IPS-18a (cell line): ENCODE measurements around the gene MRPS15.
"Not testable (repeated sequence)": the region's sequence is repeated elsewhere in the genome, so short reads cannot be mapped to it uniquely, and the experiment has no call there.

Experiments
- H3K27ac ChIP-seq: one replicate; pipeline ENCODE4 v1.5.1; 2013; ENCODE audit warnings: low read length
- H3K27me3 ChIP-seq: one replicate; pipeline ENCODE4 v1.6.1; 2013; ENCODE audit warnings: mild to moderate bottlenecking, low read length; ENCODE audit not compliant: control insufficient read depth, insufficient read depth
- H3K36me3 ChIP-seq: one replicate; pipeline ENCODE4 v1.6.1; 2013; ENCODE audit warnings: low read depth, low read length; ENCODE audit not compliant: control insufficient read depth
- H3K4me1 ChIP-seq: one replicate; pipeline ENCODE4 v1.6.1; 2013; ENCODE audit warnings: low read depth, low read length; ENCODE audit not compliant: control insufficient read depth
- H3K4me3 ChIP-seq: one replicate; pipeline ENCODE4 v1.5.1; 2013; ENCODE audit warnings: low read length
- H3K9ac ChIP-seq: one replicate; pipeline ENCODE4 v1.6.1; 2013; ENCODE audit warnings: mild to moderate bottlenecking, low read length, moderate library complexity
- H3K9me3 ChIP-seq: one replicate; pipeline ENCODE4 v1.6.1; 2013; ENCODE audit warnings: low read depth, low read length; ENCODE audit not compliant: control insufficient read depth

MRPS15 gene

DNA sequence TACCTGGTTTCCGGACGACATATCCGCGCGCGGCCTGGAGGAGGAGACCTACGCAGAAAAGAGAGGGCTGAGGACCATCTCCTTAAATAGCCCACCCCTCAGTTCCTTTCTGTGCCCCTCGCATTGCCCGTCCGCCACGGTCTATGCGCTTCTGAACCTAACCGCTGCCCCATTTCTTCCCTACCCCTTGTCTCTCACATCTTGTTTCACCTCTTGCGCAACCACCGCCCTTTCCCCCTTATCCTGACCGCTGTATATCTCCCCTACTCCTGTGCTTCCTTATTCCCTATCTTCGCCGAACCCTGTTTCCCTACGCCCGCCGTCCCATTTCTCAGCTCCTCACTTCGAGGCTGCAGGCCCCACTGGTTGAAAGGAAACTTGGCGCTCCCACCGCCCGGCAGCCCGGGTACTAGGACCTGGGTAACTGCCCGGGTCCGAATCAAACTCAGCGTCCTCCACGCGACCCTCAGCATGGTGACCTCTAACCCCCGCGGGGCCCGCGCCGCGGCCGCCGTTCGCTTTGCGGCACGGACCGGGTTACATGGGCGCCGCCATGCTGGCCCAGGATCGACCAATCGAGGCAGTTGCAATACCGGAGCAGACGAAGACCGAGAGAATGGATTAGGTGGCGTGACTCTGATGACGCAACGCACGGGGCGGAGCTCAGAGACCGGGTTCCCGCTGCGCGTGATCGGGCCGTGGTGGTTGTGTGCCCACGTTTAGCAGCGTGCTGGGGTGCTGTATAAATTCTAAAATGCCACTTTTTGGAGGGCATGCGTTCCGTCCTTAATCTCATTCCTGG, at the start of gene MRPS15:
TSS of gene MRPS15 (minus strand) at position 582 of the 802 bp plus-strand sequence. CDS start at position 473, 109 bp downstream.
- peak within 1 kb of the TSS; percentile 75 for H3K4me3 ChIP-seq
- peaks cover 25% of the 10 kb centered on the region for H3K36me3 ChIP-seq
- H3K9me3 ChIP-seq, result no peaks in the 10 kb centered on the region
- H3K27ac ChIP-seq, result peak within 1 kb of the TSS; percentile 96
- H3K4me1 ChIP-seq, result peaks cover 12% of the 10 kb centered on the region
- H3K27me3 ChIP-seq, result peaks cover 22% of the 10 kb centered on the region
- H3K9ac ChIP-seq, result peak within 1 kb of the TSS; percentile 96

DNA sequence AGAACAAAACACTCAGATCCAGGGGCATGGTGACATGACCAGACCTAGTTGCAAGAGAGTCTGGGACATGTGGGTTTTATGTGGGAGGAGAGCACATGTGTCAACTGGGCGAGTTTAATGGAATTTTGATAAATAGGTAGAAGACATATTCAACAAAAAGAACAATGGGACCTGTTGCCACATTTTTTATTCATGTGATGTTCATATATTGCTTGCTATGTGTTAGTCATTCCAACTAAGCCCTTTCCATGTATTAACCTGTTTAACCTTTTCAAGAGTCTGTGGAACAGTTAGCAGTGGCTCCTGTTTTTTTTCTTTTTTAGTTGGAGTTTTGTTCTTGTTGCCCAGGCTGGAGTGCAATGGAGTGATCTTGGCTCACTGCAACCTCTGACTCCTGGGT, 48.7 kb upstream of the MRPS15 start:
- no peak overlapping the region for H3K4me3 ChIP-seq
- H3K27ac ChIP-seq, result no peak overlapping the region
- no peaks in the 10 kb centered on the region for H3K27me3 ChIP-seq
- H3K36me3 ChIP-seq, result no peaks in the 10 kb centered on the region
- H3K9me3 ChIP-seq, result no peaks in the 10 kb centered on the region
- H3K4me1 ChIP-seq, result no peaks in the 10 kb centered on the region
- no peak overlapping the region for H3K9ac ChIP-seq

DNA sequence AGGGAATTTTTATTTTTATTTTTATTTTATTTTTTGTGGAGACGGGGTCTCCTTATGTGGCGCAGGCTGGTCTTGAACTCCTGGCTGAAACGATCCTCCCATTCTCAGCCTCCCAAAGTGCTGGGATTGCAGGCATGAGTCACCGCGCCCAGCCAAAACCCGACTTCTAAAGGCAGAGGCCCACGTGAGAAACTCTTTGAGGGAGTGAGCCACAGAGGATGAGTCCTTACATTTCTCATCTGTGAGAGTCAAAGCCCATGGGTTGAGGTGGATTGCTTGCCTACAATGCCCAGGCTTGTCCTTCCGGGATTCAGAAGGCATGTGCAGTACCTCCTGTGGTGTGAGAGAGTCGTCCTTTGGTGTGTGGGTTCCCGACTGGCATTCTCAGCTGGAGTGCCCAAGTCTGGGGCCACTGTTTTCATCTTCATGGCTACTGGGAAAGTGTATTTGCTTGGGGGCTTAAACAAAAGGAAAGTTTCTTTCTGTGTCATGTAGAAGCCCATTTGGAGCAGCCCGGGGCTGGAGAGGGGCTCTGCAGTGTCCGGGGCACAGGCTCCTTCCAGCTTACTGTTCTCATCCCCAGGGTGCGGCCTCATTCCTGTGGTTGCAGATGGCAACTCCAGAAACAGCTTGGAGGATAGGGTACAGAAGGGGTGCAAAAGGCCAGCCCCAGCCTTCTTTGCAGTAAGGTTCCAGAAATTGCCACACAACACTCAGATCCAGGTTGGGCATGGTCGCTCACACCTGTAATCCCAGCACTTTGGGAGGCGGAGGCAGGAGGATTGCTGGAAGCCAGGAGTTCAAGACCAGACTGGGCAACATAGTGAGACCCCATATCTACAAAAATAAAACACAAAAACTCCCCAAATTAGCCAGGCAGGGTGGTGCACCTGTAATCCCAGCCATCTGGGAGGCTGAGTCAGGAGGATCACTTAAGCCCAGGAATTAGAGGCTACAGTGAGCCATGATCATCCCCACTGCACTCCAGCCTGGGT, 47.9 kb upstream of the MRPS15 start:
- no peaks in the 10 kb centered on the region for H3K27me3 ChIP-seq
- H3K36me3 ChIP-seq, result no peaks in the 10 kb centered on the region
- no peak overlapping the region for H3K4me3 ChIP-seq
- H3K9me3 ChIP-seq, result no peaks in the 10 kb centered on the region
- no peak overlapping the region for H3K27ac ChIP-seq
- no peak overlapping the region for H3K9ac ChIP-seq
- H3K4me1 ChIP-seq, result no peaks in the 10 kb centered on the region

DNA sequence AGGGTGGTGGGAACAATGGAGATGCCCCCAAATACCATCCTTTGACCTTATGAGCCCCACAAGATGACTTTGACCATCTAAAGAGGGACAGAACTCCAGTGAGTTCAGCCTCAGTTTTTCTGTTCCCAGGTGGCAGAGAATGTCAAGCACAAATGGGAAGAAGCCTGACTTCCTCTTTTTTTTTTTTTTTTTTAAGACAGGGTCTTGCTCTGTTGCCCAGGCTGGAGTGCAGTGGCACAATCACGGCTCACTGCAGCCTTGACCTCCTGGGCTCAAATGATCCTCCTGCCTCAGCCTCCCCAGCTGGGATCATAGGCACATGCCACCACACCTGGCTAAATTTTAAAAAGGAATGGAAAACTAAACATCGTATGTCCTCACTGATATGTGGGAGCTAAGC, 47.0 kb upstream of the MRPS15 start:
- H3K27me3 ChIP-seq, H3K4me1 ChIP-seq, H3K9ac ChIP-seq, H3K9me3 ChIP-seq, H3K27ac ChIP-seq, H3K36me3 ChIP-seq, H3K4me3 ChIP-seq: not testable (repeated sequence)

DNA sequence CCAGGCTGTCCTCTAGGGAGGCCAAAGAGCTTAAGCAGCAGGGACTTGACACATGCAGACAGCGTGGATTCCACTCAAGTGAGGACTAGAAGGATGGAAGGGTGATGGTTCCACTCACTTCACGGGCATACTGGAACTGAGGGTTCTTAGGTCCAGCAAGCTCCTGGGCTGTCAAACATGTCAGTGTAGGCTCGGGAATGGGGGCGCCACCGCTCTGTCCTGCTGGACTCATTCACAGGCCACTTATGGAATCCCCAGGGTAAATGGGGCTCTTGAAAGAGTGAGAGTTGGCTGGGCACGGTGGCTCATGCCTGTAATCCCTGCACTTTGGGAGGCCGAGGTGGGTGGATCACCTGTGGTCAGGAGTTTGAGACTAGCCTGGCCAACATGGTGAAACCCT, 46.2 kb upstream of the MRPS15 start:
- no peaks in the 10 kb centered on the region for H3K36me3 ChIP-seq
- no peak overlapping the region for H3K4me3 ChIP-seq
- H3K27ac ChIP-seq, result no peak overlapping the region
- H3K9ac ChIP-seq, result no peak overlapping the region
- no peaks in the 10 kb centered on the region for H3K27me3 ChIP-seq
- no peaks in the 10 kb centered on the region for H3K4me1 ChIP-seq
- H3K9me3 ChIP-seq, result no peaks in the 10 kb centered on the region

DNA sequence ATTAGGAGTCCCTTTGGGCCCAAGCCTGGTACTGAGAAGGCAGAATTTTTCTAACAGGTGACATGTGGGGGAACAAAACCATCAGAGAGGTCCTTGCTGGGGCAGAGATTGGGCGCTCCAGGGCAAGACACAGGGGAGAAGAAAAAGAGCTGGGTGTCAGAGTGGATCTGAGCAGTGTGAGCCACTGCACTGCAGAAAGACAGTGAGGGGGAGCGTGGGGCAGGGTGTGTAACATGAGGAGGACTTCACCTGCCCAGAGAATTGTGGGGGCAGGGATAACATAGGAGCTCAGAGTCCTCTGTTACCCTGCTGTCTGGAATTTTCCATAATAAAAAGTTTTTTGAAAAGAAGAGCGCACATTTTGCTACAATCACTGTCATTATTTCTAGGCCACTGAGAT, 44.1 kb upstream of the MRPS15 start:
- Histone ChIP-seq H3K9me3 (no peaks in the 10 kb centered on the region), H3K9ac (no peak overlapping the region), H3K4me3 (no peak overlapping the region), H3K36me3 (no peaks in the 10 kb centered on the region), H3K27ac (no peak overlapping the region), H3K4me1 (no peaks in the 10 kb centered on the region), H3K27me3 (no peaks in the 10 kb centered on the region)

DNA sequence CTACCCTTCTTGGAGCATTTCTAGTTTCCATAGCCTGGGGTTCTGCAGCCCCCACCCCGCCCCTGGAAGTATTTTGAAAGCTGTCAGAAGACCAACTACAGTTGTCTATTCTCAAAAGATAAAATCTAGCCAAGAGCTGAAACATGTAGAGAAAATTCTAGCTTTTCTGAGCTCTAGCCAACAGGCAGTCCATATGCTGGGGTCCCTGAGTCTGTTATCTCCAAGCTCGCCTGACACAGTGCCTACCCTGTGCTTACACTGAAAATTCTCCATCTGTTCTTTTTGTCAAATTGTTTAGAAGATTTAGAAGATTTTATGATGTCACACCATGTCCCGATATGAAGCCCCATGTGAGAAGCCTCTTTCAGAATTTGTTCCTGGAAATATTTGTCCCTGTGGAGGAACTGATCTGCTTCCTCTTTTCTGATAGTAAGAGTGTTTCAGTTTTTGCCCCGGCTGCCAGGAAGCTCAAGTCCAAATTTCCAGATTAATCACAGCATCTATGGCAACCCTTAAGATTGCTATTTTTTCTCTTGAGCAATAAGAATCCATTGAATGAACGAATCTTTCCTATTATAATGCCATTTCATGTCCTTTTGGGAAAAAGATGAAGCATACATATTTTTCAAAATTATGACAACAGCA, 42.2 kb upstream of the MRPS15 start:
- no peak overlapping the region for H3K4me3 ChIP-seq
- H3K27ac ChIP-seq, result no peak overlapping the region
- H3K27me3 ChIP-seq, result no peaks in the 10 kb centered on the region
- no peak overlapping the region for H3K9ac ChIP-seq
- no peaks in the 10 kb centered on the region for H3K36me3 ChIP-seq
- H3K9me3 ChIP-seq, result no peaks in the 10 kb centered on the region
- H3K4me1 ChIP-seq, result no peaks in the 10 kb centered on the region

DNA sequence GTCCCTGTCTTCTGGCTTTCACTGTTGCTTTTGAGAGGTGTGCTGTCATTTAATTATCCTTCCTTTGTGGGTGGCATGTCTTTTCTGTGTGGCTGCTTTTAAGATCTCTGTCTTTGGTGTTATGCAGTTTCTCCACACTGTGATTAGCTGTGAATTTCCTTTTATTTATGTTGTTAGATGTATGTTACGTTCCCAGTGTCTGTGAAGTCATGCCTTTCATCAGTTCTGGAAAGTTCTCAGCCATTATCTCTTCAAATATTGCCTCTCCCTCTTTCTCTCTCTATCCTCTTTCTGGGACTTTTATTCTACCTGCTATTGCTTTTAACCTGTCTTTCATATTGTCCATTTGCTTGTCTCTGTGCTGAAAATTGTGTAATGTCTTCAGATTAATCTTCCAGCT, 39.5 kb upstream of the MRPS15 start:
- Histone ChIP-seq H3K4me1 (no peaks in the 10 kb centered on the region), H3K27ac (no peak overlapping the region), H3K36me3 (no peaks in the 10 kb centered on the region), H3K4me3 (no peak overlapping the region), H3K27me3 (no peaks in the 10 kb centered on the region), H3K9me3 (no peaks in the 10 kb centered on the region), H3K9ac (no peak overlapping the region)

DNA sequence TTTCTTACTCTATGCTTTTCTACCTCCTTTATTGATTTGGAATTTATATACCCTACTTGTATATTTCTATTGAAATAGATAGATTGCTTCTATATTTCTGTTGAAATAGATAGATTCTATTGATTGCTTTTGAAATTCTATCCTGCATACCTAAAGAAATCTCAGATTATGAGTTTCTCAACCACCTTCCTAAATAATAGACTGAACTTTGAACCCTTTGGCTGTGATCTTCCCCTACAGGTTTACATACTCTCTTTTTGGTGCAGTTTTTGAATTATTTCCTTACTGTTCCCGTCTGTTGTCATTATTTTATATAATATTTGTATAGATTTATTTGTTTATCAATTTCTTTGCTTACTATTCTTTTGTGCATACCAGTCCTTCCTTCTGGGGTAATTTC, 39.0 kb upstream of the MRPS15 start:
- Histone ChIP-seq H3K36me3 (no peaks in the 10 kb centered on the region), H3K4me3 (no peak overlapping the region), H3K9ac (no peak overlapping the region), H3K4me1 (no peaks in the 10 kb centered on the region), H3K9me3 (no peaks in the 10 kb centered on the region), H3K27ac (no peak overlapping the region), H3K27me3 (no peaks in the 10 kb centered on the region)

DNA sequence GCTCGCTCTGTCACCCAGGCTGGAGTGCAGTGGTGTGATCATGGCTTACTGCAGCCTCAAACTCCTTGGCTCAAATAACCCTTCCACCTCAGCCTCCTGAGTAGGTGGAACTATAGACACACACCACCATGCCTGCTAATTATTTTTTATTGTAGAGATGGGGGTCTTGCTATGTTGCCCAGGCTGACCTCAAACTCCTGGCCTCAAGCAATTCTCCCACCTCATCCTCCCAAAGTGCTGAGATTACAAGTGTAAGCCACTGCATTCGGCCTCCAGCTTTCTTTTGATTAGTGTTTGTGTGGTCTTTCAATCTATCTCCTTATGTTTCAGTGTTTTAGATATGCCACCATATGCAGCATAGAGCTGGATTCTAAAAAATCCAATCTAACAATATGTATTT, 38.4 kb upstream of the MRPS15 start:
- Histone ChIP-seq H3K27ac (no peak overlapping the region), H3K27me3 (no peaks in the 10 kb centered on the region), H3K9ac (no peak overlapping the region), H3K36me3 (no peaks in the 10 kb centered on the region), H3K4me1 (no peaks in the 10 kb centered on the region), H3K4me3 (no peak overlapping the region), H3K9me3 (no peaks in the 10 kb centered on the region)

DNA sequence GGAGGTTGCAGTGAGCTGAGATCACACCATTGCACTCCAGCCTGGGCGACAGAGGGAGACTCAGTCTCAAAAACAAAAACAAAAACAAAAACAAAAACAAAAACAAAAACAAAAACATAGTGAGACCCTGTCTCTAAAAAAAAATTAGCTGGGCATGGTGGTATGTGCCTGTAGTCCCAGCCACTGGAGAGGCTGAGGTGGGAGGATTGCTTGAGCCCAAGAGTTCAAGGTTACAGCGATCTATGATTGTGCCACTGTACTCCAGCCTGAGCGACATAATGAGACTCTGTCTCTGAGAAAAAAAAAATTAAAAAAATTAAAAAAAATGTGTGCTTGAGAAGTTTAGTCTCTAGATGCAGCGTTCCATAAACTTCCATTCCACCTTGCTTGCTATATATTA, 37.7 kb upstream of the MRPS15 start:
- H3K4me1 ChIP-seq, H3K27me3 ChIP-seq, H3K36me3 ChIP-seq, H3K9me3 ChIP-seq, H3K4me3 ChIP-seq, H3K9ac ChIP-seq, H3K27ac ChIP-seq: not testable (repeated sequence)
